ENCODE data around the gene PRSS22.

The PRSS22 gene

GRCh38 chr16:2816751-2817339 lies 41.1 kb downstream of the PRSS22 start, which contains the start of gene PRSS21:
PRSS21 (plus strand) TSS chr16:2817237; CDS start chr16:2817269, 32 bp downstream.
- no peak for DNase-seq (ENCODE audit: low spot score)

- no peak for DNase-seq (ENCODE audit: low spot score)
These were observed 42.6 kb downstream of the PRSS22 start for GRCh38 chr16:2815299-2815771.

- no peak for DNase-seq (ENCODE audit: low spot score)
These were observed 43.2 kb downstream of the PRSS22 start for GRCh38 chr16:2814551-2815298.

- DNase-seq (ENCODE audit: low spot score): no peak
These were observed 44.2 kb downstream of the PRSS22 start for GRCh38 chr16:2813771-2814221.

GRCh38 chr16:2811703-2812471 lies 46.1 kb downstream of the PRSS22 start:
- DNase-seq (ENCODE audit: low spot score): no peak

- DNase-seq (ENCODE audit: low spot score): no peak
These were observed 47.3 kb downstream of the PRSS22 start for GRCh38 chr16:2810651-2811050.

- DNase-seq (ENCODE audit: low spot score): no peak
These were observed 48.7 kb downstream of the PRSS22 start for GRCh38 chr16:2809149-2809760.

- no peak for DNase-seq (ENCODE audit: low spot score)
These were observed 49.8 kb downstream of the PRSS22 start for GRCh38 chr16:2808181-2808580.

- DNase-seq (ENCODE audit: low spot score): no peak
These were observed 51.7 kb downstream of the PRSS22 start for GRCh38 chr16:2806286-2806685.

GRCh38 chr16:2804728-2805127 lies 53.2 kb downstream of the PRSS22 start:
- DNase-seq (ENCODE audit: low spot score): no peak

- no peak for DNase-seq (ENCODE audit: low spot score)
These were observed 54.3 kb downstream of the PRSS22 start for GRCh38 chr16:2803545-2804195.

Data from kidney capillary endothelial cell (primary cell).